HCT116 (cell line): ENCODE results near the gene RNF214. TPM values are rescaled to one million over a fixed set of nuclear protein-coding genes. Genes with fewer than 3 reads are reported as not detected.

ENCODE experiments used
- ATAC-seq: fragments of 200-7000 bp; cut with Tn5 transposase; 2 replicates; pipeline ENCODE4 v1.9.1; 2020; ENCODE audit warnings: mild to moderate bottlenecking, moderate library complexity
- BruUV-seq: library from RNA; stranded (reverse); fragments of 400-500 nt; replicated peaks from 2 replicates; lab custom pipeline; 2021; lab: Mats Ljungman, UMichigan
- CTCF ChIA-PET: fragments of 300-600 bp; sonication (Branson Sonifier 250); formaldehyde crosslinking; loops from one replicate; lab custom pipeline; 2021; ENCODE audit warnings: antibody characterized with exemption; lab: Charles Lee
- POLR2A ChIA-PET: fragments of 300-600, 350-600 bp; sonication (Branson Sonifier 250); formaldehyde crosslinking; loops from one replicate; lab custom pipeline; 2021; ENCODE audit warnings: antibody characterized with exemption; lab: Charles Lee
- RAD21 ChIA-PET, 2 experiments: fragments of 300-600 bp; sonication (Branson Sonifier 250); formaldehyde crosslinking; loops; one replicate each; lab custom pipeline; 2023; ENCODE audit warnings: low total read pairs in 2 of 2; ENCODE audit not compliant: uncharacterized antibody in 2 of 2, unreplicated experiment in 2 of 2, low non-redundant PET in 1 of 2; lab: Charles Lee
- DNase-seq: peaks from one replicate; pipeline ENCODE4 v3.0.0-alpha.2; 2010; ENCODE audit warnings: low read depth, low spot score
- H2AFZ ChIP-seq: fragments of 200-600 bp; shearing (Covaris generic), sonication (generic); 2 replicates; pipeline ENCODE4 v1.6.1; 2017; ENCODE audit warnings: low read depth, mixed run types, mixed read lengths, antibody characterized with exemption, low read length; ENCODE audit not compliant: poor library complexity, severe bottlenecking
- H3K27ac ChIP-seq: 2 replicates; pipeline ENCODE4 v1.5.1; 2012; ENCODE audit warnings: low read depth, low read length
- H3K27me3 ChIP-seq: fragments of 200-600 bp; sonication (generic); 2 replicates; pipeline ENCODE4 v1.6.1; 2016; ENCODE audit warnings: mixed run types, low read length, mixed read lengths; ENCODE audit not compliant: insufficient read depth
- H3K36me3 ChIP-seq, 2 experiments: fragments of 200-500 bp in 1 of 2; fragments of 200-600 bp in 1 of 2; sonication (Bioruptor generic) in 1 of 2; sonication (generic) in 1 of 2; 2 replicates each; pipeline versions ENCODE4 v1.5.1 to v1.6.1; 2014 to 2016; ENCODE audit warnings: low read length in 2 of 2, inconsistent platforms in 1 of 2, mixed read lengths in 1 of 2, mixed run types in 1 of 2; ENCODE audit not compliant: insufficient read depth in 2 of 2, control insufficient read depth in 1 of 2
- H3K4me1 ChIP-seq, 2 experiments: fragments of 200-600 bp in 1 of 2; sonication (generic) in 1 of 2; 2 replicates each; pipeline versions ENCODE4 v1.5.1 to v1.6.1; 2012 to 2017; ENCODE audit warnings: low read length in 2 of 2, inconsistent platforms in 1 of 2, mild to moderate bottlenecking in 1 of 2, mixed read lengths in 1 of 2, mixed run types in 1 of 2, moderate library complexity in 1 of 2; ENCODE audit not compliant: insufficient read depth in 2 of 2, control insufficient read depth in 1 of 2
- H3K4me2 ChIP-seq: fragments of 200-600 bp; sonication (generic); 2 replicates; pipeline ENCODE4 v1.6.1; 2017; ENCODE audit warnings: mixed run types, low read length, mixed read lengths
- H3K4me3 ChIP-seq, 2 experiments: fragments of 200-600 bp in 1 of 2; sonication (generic) in 1 of 2; replicated peaks in 1 of 2; 2 replicates each; pipeline ENCODE4 v1.5.1; 2011 to 2016; ENCODE audit warnings: low read length in 2 of 2, control low read depth in 1 of 2, low read depth in 1 of 2, mild to moderate bottlenecking in 1 of 2, mixed read lengths in 1 of 2, mixed run types in 1 of 2
- H3K79me2 ChIP-seq: fragments of 200-600 bp; sonication (generic); 2 replicates; pipeline ENCODE4 v1.6.1; 2017; ENCODE audit warnings: mild to moderate bottlenecking, mixed run types, low read length, moderate library complexity, mixed read lengths; ENCODE audit not compliant: insufficient read depth
- H3K9ac ChIP-seq: fragments of 200-600 bp; sonication (generic); 2 replicates; pipeline ENCODE4 v1.6.1; 2016; ENCODE audit warnings: low read length, mixed read lengths
- H3K9me2 ChIP-seq: fragments of 200-600 bp; sonication (generic), shearing (Covaris generic); 2 replicates; pipeline ENCODE4 v1.6.1; 2017; ENCODE audit warnings: mixed run types, mild to moderate bottlenecking, moderate library complexity; ENCODE audit not compliant: insufficient read depth
- H3K9me3 ChIP-seq, 2 experiments: fragments of 200-500 bp in 1 of 2; fragments of 200-600 bp in 1 of 2; sonication (Bioruptor generic) in 1 of 2; sonication (generic) in 1 of 2; 2 replicates each; pipeline ENCODE4 v1.6.1; 2014 to 2017; ENCODE audit warnings: low read length in 2 of 2, mixed read lengths in 2 of 2, inconsistent platforms in 1 of 2, low read depth in 1 of 2, mild to moderate bottlenecking in 1 of 2, mixed run types in 1 of 2, moderate library complexity in 1 of 2; ENCODE audit not compliant: control insufficient read depth in 1 of 2, insufficient read depth in 1 of 2
- H4K20me1 ChIP-seq: fragments of 200-600 bp; sonication (generic), shearing (Covaris generic); 2 replicates; pipeline ENCODE4 v1.6.1; 2017; ENCODE audit warnings: mixed run types, mild to moderate bottlenecking, moderate library complexity; ENCODE audit not compliant: insufficient read depth
- CEBPB ChIP-seq: IDR thresholded peaks from 2 replicates; pipeline ENCODE4 v1.6.1; 2012; ENCODE audit warnings: low read depth
- EGR1 ChIP-seq: IDR thresholded peaks from 2 replicates; pipeline ENCODE4 v1.6.1; 2012; ENCODE audit warnings: low read depth
- ELF1 ChIP-seq: IDR thresholded peaks from 2 replicates; pipeline ENCODE4 v1.6.1; 2012; ENCODE audit warnings: low read depth, borderline replicate concordance
- EZH2 ChIP-seq: fragments of 200-600 bp; sonication (generic); IDR thresholded peaks from 2 replicates; pipeline ENCODE4 v1.6.1; 2017; ENCODE audit warnings: antibody characterized with exemption, mixed run types
- EZH2phosphoT487 ChIP-seq: fragments of 200-600 bp; IDR thresholded peaks from 2 replicates; pipeline ENCODE4 v1.6.1; 2018; ENCODE audit warnings: antibody characterized with exemption, borderline replicate concordance
- MAX ChIP-seq: IDR thresholded peaks from 2 replicates; pipeline ENCODE4 v1.6.1; 2012
- POLR2A ChIP-seq: IDR thresholded peaks from 2 replicates; pipeline ENCODE4 v1.7.0; 2011; ENCODE audit warnings: borderline replicate concordance; ENCODE audit not compliant: insufficient read depth, insufficient read length; ENCODE audit errors: extremely low read depth
- POLR2AphosphoS5 ChIP-seq: IDR thresholded peaks from 2 replicates; pipeline ENCODE4 v1.6.1; 2011; ENCODE audit warnings: mild to moderate bottlenecking, low read depth, low read length, moderate library complexity
- RAD21 ChIP-seq: IDR thresholded peaks from 2 replicates; pipeline ENCODE4 v1.6.1; 2012; ENCODE audit warnings: low read depth, mild to moderate bottlenecking
- REST ChIP-seq: IDR thresholded peaks from 2 replicates; pipeline ENCODE4 v1.6.1; 2012; ENCODE audit warnings: low read depth
- SIN3A ChIP-seq: IDR thresholded peaks from 2 replicates; pipeline ENCODE4 v1.6.1; 2012; ENCODE audit warnings: low read depth
- SRF ChIP-seq: IDR thresholded peaks from 2 replicates; pipeline ENCODE4 v1.6.1; 2012; ENCODE audit warnings: low read depth
- TCF7L2 ChIP-seq: IDR thresholded peaks from 2 replicates; pipeline ENCODE4 v1.7.0; 2011; ENCODE audit warnings: borderline replicate concordance, inconsistent platforms; ENCODE audit not compliant: insufficient read depth, insufficient read length; ENCODE audit errors: extremely low read depth
- YY1 ChIP-seq: IDR thresholded peaks from 2 replicates; pipeline ENCODE4 v1.6.1; 2011; ENCODE audit warnings: low read length, low read depth, moderate library complexity, mild to moderate bottlenecking; ENCODE audit not compliant: insufficient replicate concordance; ENCODE audit errors: extremely low read depth
- ZBTB33 ChIP-seq: IDR thresholded peaks from 2 replicates; pipeline ENCODE4 v1.6.1; 2011; ENCODE audit warnings: mild to moderate bottlenecking, low read length, moderate library complexity; ENCODE audit not compliant: insufficient replicate concordance; ENCODE audit errors: extremely low read depth
- ZFX ChIP-seq: fragments of 450-650 bp; IDR thresholded peaks from 2 replicates; pipeline ENCODE4 v1.6.1; 2017
- ZNF274 ChIP-seq: fragments of 200-500 bp; sonication (Bioruptor generic); IDR thresholded peaks from 2 replicates; pipeline ENCODE4 v1.6.1; 2014; ENCODE audit warnings: mild to moderate bottlenecking, low read depth, low read length, inconsistent platforms
- intact Hi-C: fragments of 100-400 bp; cut with micrococcal nuclease; formaldehyde crosslinking; loops from 2 replicates; pipeline ENCODE4 v1.10.0; 2022
- total RNA-seq: library from RNA; stranded (reverse); gene quantifications from one replicate; pipeline ENCODE4 v1.2.1, GENCODE V29; 2021; ENCODE audit not compliant: unreplicated experiment

Gene RNF214
- total RNA-seq, 1 experiment from 2014 or later = 29.3 TPM

GRCh38 chr11:117183724-117184349, 48.6 kb upstream of the RNF214 start:
- no peaks in the 10 kb centered on the region for H3K9me2 ChIP-seq
- no TSS peak for BruUV-seq
- no peak for DNase-seq
- H3K4me2 ChIP-seq = no peak overlapping the region
- no peak overlapping the region for H2AFZ ChIP-seq
- ChIA-PET CTCF (no interaction called here), POLR2A (no interaction called here), RAD21 (no interaction called here)
- H3K79me2 ChIP-seq = no peaks in the 10 kb centered on the region
- no peak overlapping the region for H3K4me3 ChIP-seq
- no peaks in the 10 kb centered on the region for H4K20me1 ChIP-seq
- intact Hi-C loops = no loop called here
- no peak for ATAC-seq
- no peak overlapping the region for H3K9ac ChIP-seq
- peaks cover 16 to 23% of the 10 kb centered on the region in 2 experiments for H3K4me1 ChIP-seq
- TF ChIP-seq SIN3A (no peak), ZBTB33 (no peak), EZH2 (no peak), MAX (no peak), ZNF274 (no peak), EZH2phosphoT487 (no peak), EGR1 (no peak), ZFX (no peak), ELF1 (no peak), TCF7L2 (no peak), RAD21 (no peak), REST (no peak), SRF (no peak), POLR2A (no peak), YY1 (no peak), POLR2AphosphoS5 (no peak), CEBPB (no peak)
- peaks cover 0 to 3% of the 10 kb centered on the region in 2 experiments; a peak in 2 of 4 replicates for H3K36me3 ChIP-seq
- H3K27ac ChIP-seq = no peak overlapping the region
- no peaks in the 10 kb centered on the region for H3K27me3 ChIP-seq
- H3K9me3 ChIP-seq = no peaks in the 10 kb centered on the region
